GM12801 (cell line): ENCODE data around the gene RGS3.

Experiments
- TF ChIP-seq, protein P1 (sequence below): IDR thresholded peaks from one replicate; pipeline ENCODE4 v1.5.1; 2011; ENCODE audit warnings: control low read depth; ENCODE audit not compliant: insufficient read length; ENCODE audit errors: extremely low read depth

RGS3 gene

DNA sequence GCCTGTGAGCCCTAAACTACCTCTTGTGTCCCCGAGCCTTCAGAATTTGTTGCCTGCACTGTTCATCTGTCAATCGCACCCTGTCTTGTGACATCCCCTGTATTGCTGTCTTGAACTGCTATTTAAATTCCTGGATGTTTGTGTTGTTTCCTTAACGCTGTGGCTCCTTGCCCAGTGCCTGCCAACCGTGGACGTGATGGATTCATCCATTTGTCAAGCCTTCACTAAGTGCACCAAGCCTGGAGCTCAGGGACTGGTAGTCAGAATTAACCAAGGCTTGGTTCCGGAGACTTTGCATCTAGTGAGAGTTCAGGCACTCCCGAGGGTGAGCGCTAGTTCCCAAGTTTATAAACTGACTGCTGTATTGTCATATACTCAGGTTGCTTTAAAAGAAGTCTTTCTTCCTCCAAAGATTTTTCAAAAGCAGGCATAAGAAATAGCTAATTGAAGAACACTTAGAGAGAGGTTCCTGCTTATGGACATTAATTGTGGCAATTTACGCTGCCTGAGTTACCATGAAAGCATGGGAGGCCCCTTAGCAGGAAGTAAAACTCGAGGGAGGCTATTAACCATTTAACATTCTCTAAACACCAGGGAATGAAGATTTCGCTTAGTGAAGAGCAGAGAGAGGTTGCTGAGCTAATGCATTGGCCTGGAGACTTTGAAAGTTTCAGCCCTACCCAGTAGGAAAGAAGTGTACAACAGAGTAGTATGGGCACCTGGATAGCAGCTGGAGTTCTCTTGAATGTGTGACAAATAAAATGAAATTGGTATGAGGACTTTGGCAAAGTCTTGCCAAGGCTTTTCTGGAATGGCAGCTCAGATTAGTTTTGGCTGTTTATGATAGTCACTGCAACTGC lies 29.0 kb downstream of the RGS3 start:
- TF ChIP-seq, protein P1, sequence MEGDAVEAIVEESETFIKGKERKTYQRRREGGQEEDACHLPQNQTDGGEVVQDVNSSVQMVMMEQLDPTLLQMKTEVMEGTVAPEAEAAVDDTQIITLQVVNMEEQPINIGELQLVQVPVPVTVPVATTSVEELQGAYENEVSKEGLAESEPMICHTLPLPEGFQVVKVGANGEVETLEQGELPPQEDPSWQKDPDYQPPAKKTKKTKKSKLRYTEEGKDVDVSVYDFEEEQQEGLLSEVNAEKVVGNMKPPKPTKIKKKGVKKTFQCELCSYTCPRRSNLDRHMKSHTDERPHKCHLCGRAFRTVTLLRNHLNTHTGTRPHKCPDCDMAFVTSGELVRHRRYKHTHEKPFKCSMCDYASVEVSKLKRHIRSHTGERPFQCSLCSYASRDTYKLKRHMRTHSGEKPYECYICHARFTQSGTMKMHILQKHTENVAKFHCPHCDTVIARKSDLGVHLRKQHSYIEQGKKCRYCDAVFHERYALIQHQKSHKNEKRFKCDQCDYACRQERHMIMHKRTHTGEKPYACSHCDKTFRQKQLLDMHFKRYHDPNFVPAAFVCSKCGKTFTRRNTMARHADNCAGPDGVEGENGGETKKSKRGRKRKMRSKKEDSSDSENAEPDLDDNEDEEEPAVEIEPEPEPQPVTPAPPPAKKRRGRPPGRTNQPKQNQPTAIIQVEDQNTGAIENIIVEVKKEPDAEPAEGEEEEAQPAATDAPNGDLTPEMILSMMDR, result no peak

GRCh38 chr9:113493203-113493520 lies 29.6 kb downstream of the RGS3 start:
- TF ChIP-seq, protein P1, result no peak

DNA sequence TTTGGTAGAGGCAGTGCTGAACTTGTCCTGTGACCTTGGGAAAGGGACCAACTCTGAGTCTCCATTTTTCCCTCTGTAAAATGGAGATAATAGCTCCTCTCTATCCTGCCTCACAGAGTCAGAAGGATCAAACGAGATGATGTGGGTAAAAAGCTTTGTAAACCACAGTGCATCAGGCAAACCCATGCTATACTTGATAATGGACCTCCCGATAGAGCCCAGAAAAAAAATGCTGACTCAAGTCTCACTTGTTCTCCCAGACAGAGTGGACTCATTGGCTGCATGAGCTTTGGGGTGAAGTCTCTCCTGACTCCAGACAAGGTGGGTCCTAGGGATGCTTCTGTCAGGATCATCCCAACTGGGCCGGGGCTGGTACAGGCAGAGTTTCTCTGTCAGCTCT lies 32.0 kb downstream of the RGS3 start:
- TF ChIP-seq, protein P1, result no peak

GRCh38 chr9:113497051-113497450 lies 33.5 kb downstream of the RGS3 start:
- TF ChIP-seq, protein P1, result no peak

GRCh38 chr9:113499153-113499875 lies 35.8 kb downstream of the RGS3 start:
- TF ChIP-seq, protein P1, result no peak

- TF ChIP-seq, protein P1, result no peak
These were observed 36.5 kb downstream of the RGS3 start for GRCh38 chr9:113499876-113500497.

- TF ChIP-seq, protein P1, result no peak
These were observed 37.7 kb downstream of the RGS3 start for GRCh38 chr9:113501129-113501686.
